ENCODE measurements around the gene WNT8B.

DNA sequence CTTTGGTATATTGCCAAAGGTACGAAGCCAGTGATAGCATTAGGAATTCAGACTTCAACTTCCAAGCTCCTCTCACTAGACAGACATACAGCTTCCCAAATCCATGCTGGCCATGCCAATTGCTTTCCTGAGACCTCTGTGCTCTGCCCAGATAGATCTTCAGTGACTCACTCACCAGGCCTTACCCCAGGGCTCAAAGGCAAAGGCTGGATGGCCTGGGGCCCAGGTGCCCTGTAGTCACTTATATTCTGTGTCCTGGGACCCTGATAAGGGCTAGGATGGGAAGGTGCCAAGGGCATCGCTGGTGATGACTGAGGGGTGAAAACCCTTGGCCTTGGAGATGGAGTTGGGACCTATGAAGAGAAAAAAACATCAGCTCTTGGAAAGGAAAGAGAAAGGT, 27.7 kb downstream of the WNT8B start:
- TF ChIP-seq CTCF (conservative IDR thresholded peaks at IDR 0.05 in 1 of 2, IDR thresholded peaks at IDR 0.05 in 1 of 2; ENCODE audit: extremely low read depth in 1 of 2, insufficient read depth in 1 of 2, low read depth in 1 of 2, low read length in 2 of 2) (no peak), EZH2 (IDR thresholded peaks at IDR 0.05; ENCODE audit: borderline replicate concordance, low read length) (no peak)

All from mammary epithelial cell (primary cell).